Uterus (tissue), 2 donors: Measurements from ENCODE around the gene EBP.

Experiments used
- POLR2A ChIP-seq, 2 donors: fragments of 450-650 bp; IDR thresholded peaks; one replicate each; pipeline ENCODE4 v1.6.1; 2016; ENCODE audit warnings: antibody characterized with exemption in 2 of 2, mild to moderate bottlenecking in 1 of 2, moderate library complexity in 1 of 2
- TF ChIP-seq, protein P1 (sequence below), 4 experiments: fragments of 200-600 bp in 2 of 4; fragments of 450-650 bp in 2 of 4; sonication (generic) in 2 of 4; IDR thresholded peaks; one replicate each; pipeline ENCODE4 v1.5.1; 2016 to 2019; ENCODE audit warnings: antibody characterized with exemption in 4 of 4, mild to moderate bottlenecking in 2 of 4, moderate library complexity in 1 of 4

DNA sequence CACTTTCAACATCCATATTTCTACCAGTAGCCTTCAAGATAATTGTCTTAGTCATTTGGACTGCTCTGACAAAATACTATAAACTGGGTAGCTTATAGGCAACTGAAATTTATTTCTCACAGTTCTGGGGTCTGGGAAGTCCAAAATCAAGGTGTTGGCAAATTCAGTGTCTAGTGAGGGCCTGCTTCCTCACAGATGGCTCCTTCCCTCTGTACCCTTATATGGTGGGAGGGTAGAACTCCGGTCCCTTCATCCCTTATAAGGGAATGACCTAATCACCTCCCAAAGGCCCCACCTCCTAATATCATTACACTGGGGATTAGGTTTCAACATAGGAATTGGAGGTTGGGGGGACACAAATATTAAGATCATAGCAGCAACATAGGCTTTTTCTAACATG lies 10.6 kb downstream of the EBP start:
- TF ChIP-seq, protein P1, sequence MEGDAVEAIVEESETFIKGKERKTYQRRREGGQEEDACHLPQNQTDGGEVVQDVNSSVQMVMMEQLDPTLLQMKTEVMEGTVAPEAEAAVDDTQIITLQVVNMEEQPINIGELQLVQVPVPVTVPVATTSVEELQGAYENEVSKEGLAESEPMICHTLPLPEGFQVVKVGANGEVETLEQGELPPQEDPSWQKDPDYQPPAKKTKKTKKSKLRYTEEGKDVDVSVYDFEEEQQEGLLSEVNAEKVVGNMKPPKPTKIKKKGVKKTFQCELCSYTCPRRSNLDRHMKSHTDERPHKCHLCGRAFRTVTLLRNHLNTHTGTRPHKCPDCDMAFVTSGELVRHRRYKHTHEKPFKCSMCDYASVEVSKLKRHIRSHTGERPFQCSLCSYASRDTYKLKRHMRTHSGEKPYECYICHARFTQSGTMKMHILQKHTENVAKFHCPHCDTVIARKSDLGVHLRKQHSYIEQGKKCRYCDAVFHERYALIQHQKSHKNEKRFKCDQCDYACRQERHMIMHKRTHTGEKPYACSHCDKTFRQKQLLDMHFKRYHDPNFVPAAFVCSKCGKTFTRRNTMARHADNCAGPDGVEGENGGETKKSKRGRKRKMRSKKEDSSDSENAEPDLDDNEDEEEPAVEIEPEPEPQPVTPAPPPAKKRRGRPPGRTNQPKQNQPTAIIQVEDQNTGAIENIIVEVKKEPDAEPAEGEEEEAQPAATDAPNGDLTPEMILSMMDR (IDR thresholded peaks at IDR 0.05): no peak
- TF ChIP-seq POLR2A (IDR thresholded peaks at IDR 0.05): no peak
